Activated CD8-positive, alpha-beta memory T cell treated with anti-CD3 and anti-CD28 coated beads, Interleukin-2, amount 50 U/mL, for 1 hour (primary cell): ENCODE measurements around the gene RBM38.

Experiments
- DNase-seq: peaks from one replicate; pipeline ENCODE4 v3.0.0-alpha.2; 2020; ENCODE audit errors: extremely low read depth

RBM38 gene

DNA sequence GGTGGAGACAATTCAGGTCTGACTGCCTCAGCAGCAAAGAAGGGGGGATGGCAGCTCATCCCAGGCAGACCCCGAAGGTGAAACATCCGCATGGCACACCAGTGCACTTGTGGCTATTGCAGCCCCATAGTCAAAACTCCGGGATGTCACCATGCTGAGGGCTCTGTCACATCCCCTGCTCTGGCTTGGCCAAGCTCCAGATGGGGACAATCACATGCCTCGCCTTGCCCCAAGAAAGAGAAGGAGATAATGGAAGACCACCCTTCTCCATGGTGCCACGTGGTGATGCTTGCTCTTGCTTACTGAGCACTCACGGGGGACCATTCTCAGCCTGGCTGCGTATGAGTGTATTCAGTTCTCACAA, 60.2 kb downstream of the RBM38 start:
- DNase-seq = no peak

DNA sequence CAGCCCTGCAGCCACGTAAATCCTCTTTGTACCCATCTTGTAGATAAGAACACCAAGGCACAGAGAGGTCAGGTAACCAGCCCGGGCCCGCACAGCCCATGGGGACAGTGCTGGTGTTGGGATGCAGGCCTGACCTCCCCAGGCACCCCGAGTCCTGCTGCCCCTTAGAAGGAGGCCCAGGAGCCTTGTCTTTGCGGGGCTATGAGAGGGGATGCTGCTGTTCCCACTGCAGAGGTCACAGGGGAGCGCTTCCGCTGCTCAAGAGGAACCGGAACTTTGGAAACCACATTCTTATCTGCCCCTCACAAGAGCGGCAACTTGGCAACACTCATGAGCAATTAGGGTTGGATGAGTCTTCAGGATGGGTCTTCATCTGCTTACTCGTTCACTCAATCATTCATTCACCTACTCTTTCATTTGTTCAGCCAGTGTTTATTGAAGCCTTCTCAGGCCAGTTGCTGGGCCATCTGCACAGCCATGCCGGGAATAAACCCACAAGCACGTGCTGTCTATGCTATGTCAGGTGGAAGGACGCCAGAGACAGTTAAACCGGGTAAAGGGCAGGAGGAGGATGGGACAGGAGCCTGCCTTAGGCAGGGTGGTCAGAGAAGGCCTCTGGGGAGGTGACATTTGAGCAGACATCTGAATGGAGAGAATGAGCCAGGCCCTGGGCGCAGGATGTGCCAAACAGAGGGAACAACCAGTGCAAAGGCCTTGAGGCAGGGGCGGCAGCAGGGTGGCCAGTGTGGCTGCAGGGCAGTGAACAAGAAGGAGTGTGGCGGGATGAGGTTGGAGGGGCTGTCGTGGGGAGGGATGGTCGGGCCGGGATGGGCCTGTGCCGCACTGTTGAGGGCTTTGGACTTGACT, 60.8 kb downstream of the RBM38 start:
- no peak for DNase-seq

DNA sequence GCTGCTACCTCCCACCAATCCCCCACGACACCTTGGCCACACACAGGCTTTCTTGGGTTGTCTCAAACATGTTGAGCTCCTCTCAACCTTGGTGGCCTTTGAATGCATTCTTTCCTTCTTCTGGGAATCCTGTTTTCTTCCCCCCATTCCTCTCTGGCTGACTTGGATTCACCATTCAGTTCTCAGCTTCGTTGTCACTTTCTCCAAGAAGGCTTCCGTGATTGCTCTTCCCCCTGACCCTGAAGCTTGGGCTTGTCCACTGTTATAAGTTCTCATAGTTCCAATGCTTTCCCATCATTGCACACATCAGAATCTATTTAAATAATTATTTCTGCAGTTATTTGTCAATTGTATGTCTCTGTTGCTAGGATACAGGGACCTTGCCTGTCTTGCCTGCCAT, 64.2 kb downstream of the RBM38 start:
- no peak for DNase-seq

DNA sequence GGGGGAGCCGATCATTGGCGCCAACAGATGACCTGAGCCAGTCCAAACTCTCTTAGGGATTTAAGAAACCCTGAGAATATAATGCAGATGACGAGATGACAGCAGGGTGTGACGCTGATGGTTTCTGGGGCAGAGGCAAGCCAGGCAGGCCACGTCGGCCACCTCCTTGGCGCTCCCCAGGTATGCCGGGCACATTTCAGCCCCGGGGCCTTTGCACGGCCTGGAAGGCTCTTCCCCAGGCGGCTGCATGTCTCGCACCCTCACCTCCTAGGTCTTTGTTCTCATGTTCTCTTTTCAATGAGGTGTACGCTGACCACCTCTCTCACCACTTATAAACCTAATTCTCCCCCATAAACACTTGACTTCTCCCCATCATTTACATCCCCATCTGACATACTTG, 64.9 kb downstream of the RBM38 start:
- no peak for DNase-seq

DNA sequence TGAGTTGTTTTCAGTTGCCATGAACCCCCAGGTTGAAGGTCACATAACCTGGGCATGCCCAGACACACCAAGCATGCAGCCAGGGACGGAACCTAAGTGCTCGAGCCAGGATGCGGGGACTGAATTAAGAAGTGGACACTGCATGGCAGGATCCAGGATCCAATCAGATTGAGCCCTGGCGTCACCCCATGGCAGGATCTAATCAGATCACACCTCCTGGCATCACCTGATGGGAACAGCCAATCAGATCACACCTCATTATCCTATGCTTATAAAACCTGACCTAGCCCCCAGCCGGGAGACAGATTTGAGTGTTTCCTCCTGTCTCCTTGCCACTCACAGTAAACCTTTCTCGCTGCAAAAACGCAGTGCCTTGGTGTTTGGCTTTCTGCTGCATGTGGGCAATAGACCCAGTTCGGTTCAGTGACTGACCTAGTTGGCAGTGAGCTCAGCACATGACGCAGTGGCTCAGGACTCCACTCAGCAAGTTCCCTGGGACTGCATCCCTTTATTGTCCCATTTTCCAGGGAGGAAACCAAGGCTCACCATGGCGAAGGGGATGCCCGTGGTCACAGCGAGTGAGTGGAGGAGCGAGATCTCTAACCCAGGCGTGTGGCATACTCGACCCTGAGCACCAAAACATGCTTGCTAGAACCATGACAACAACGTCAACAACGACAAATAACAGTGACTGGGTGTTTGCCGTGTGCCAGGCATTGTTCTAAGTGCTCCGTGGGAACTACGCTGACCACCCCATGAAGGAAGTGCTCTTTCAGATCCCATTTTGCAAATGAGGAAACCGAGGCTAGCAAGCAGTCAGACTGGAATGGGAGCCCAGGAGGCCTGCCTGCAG, 66.3 kb downstream of the RBM38 start:
- DNase-seq = no peak

DNA sequence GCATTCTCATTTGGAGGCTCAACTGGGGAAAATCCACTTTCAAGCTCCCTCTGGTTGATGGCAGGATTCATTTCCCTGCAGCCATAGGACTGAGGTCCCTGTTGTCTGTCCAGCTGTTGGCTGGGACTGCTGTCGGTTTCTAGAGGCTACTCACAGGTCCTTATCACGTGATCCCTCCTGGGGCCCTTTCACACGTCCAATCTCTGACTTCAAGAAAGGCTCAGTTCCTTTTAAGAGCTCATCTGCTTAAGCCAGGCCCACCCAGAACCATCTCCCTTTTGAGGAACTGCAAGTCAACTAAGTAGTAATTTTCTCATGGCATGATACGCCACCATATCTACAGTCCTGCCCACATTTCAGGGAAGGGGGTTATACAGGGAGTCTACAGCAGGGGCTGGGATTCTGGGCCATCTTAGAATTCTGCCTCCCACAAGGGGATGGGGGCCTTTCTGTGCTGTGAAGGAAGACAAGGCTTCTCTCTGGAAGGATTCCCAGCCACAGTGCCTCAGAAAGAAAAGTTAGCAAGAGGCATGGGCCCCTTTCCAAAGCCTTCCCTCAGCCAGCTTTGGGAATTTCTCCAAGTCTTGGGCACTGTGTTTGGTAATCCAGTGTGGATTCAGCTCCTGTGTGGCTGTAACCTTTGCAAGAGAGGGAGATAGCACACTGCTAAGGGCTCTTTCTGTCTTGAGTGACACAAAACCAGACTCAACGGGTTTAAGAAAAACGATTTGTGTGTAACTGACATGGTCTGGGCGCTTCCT, 67.4 kb downstream of the RBM38 start:
- no peak for DNase-seq
